NCI-H2196 (cell line): ENCODE measurements around the gene ZNRF4.

ENCODE experiments used
- DNase-seq: peaks from one replicate; lab custom pipeline; 2025; ENCODE audit not compliant: unreplicated experiment; lab: John Stamatoyannopoulos, UW

ZNRF4 gene

GRCh38 chr19:5501907-5502306, 46.7 kb downstream of the ZNRF4 start:
- no peak for DNase-seq

DNA sequence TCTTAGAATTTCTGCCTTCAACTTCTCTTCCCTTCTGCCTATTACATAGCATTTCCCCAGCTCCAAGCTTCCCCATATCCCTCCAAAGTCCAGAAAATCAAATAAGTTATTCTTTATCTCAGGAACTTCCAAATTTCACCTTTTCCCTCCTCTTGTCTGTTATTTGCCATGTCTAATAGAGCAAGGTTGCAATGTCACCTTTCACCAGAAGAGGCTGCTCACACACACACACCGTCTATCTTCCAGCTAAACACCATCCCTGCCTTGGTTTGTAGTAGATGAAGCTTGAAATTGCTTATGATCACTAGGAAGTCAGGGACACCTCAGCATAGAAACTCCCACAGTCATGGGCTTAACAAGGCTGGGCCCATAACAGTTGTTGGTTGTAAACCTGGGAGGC, 48.4 kb downstream of the ZNRF4 start:
- DNase-seq, result no peak

- no peak for DNase-seq
Measured at GRCh38 chr19:5504114-5504513, 48.9 kb downstream of the ZNRF4 start.
